Fibroblast of skin of left biceps (primary cell): ENCODE results near the gene ARHGAP33.
"Not testable (repeated sequence)": the region's sequence is repeated elsewhere in the genome, so short reads cannot be mapped to it uniquely, and the experiment has no call there.

ENCODE experiments used
- DNase-seq, 2 experiments: peaks; one replicate each; pipeline ENCODE4 v3.0.0-alpha.2; 2013; ENCODE audit warnings: low read depth in 2 of 2

ARHGAP33 gene

GRCh38 chr19:35795564-35795963, 20.2 kb downstream of the ARHGAP33 start:
- DNase-seq = not testable (repeated sequence)

GRCh38 chr19:35796645-35797542, 21.5 kb downstream of the ARHGAP33 start:
- DNase-seq = no peak

DNA sequence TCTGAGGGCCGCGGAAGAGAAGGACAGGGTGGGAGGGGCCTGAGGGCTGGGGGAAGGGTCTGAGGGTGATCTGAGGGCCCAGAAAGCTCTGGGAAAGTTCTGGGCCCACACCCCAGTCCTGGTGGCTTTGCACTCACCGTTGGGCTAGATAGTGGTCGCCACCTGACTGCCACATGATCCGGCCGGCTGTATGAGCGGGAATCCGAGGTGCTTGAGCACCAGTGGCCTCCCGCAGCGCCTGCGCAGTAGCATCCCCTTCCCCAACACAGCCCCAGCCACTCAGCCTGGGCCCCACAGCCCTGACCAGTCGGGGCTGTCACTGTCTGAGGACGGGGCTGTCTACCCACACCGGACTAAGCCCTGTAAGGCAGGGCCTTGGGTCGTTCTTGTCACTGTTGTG, 22.3 kb downstream of the ARHGAP33 start:
- DNase-seq = no peak

DNA sequence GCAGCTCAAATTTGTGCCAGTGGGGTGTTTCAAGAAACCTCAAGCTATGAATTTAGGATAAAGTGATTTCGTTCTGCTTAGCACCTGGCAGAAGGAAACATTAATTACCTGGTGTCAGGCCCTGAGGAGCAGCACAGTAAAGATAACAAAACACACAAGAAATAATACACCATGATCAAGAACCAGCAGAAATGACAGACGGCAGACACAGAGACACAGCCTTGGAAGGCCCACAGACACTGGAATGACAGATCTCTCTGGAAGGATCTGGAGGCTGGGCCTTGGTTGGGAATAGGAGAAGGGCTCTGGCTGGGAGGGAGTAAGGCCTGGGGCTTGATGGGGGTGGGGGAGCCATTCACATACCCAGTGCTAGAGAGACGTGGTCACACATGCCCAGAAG, 26.5 kb downstream of the ARHGAP33 start:
- DNase-seq = no peak

- no peak for DNase-seq
Observed at GRCh38 chr19:35805526-35806102, 30.2 kb downstream of the ARHGAP33 start.

- no peak for DNase-seq
Observed at GRCh38 chr19:35806597-35806996, 31.2 kb downstream of the ARHGAP33 start.

GRCh38 chr19:35807633-35808032, 32.3 kb downstream of the ARHGAP33 start:
- no peak for DNase-seq

- no peak for DNase-seq
Observed at GRCh38 chr19:35811317-35812219, 36.2 kb downstream of the ARHGAP33 start.

DNA sequence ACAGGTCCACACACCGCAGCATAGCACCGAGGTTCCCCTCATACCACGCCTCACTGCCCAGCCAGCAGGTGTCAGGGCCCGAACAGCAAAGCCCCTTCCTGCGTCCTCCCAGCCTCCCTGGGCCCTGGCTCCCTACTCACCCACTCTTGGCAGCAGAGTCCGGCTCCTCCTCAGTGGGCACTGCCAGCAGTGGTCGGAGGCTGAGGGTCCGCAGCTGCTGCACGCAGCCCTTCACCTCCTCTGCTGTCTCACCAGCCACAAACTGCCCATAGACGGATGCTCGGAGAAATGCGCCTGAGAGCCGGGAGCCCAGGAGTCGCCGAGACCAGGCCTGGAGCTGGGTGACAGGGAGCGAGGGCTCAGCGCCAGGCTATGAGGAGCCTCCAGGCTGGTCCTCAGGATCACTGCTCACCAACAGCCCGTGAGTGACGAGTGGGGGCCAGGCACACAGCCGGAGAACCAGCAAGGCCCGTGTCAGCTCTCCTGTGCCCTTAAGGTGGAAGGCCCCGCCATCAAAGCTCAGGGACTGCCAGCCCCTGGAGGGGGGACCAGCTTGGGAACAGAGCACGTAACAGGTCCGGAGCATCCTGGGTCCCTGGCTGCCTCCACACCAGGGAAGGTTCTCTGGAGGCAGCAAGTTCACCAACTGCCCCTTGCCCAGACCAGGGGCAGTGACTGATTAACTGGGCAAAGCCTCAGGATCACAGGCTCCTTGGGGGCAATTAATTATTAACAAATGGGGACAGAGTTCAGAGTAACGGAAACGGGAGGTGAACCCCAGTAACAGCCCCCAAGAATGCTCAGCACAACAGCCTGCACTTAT, 37.1 kb downstream of the ARHGAP33 start, which contains the start of gene PRODH2:
Gene PRODH2, minus strand, starts transcription at position 626 of the 823 bp plus-strand sequence. Its CDS starts 40 bp downstream, at position 586.
- DNase-seq = no peak

DNA sequence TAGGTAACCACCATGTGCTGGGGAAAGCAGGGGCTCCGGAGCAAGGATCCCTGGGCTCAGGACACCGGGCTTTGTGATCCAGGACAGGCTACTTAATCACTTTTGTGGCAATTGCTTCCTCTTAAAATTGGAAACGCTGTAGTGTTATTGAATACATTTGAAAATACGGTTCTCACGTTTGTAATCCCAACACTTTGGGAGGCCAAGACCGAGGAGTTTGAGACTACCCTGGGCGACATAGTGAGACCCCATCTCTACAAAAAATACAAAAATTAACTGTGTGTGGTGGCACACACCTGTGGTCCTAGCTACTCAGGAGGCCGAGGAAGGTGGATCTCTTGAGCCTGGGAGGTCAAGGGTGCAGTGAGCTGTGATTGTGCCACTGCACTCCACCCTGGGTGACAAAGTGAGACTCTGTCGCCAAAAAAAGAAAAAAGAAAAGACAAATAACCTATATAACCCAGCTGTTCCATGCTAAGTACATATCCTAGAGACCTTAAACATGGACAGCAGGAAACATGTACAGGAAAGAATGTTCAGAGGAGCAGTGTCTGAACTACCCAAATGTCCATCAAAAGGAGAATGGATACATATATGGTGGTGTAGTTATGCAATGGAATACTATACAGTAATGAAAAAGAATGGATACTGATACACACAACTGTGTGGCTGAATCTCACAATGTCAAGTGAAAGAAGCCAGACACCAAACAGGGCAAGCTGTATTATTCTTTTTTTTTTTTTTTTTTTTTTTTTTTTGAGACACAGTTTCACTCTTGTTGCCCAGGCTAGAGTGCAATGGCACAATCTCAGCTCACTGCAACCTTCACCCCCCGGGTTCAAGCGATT, 37.9 kb downstream of the ARHGAP33 start:
- no peak for DNase-seq

- no peak for DNase-seq
Observed at GRCh38 chr19:35816262-35816661, 40.9 kb downstream of the ARHGAP33 start.

DNA sequence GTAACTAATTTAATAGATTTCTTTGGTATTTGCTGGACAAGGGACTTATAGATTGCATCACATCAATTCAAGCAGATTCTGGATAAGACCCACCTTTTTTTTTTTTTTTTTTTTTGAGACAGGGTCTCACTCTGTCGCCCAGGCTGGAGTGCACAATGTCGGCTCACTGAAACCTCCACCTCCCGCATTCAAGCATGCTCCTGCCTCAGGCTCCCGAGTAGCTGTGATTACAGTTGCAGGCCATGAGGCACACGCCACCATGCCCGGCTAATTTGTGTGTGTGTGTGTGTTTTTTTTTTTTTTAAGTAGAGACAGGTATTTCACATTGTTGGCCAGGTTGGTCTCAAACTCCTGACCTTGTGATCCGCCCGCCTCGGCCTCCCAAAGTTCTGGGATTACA, 41.5 kb downstream of the ARHGAP33 start:
- no peak for DNase-seq

- DNase-seq = no peak
Observed at GRCh38 chr19:35818445-35818844, 43.1 kb downstream of the ARHGAP33 start.

- DNase-seq = no peak
Observed at GRCh38 chr19:35822579-35822978, 47.2 kb downstream of the ARHGAP33 start.

DNA sequence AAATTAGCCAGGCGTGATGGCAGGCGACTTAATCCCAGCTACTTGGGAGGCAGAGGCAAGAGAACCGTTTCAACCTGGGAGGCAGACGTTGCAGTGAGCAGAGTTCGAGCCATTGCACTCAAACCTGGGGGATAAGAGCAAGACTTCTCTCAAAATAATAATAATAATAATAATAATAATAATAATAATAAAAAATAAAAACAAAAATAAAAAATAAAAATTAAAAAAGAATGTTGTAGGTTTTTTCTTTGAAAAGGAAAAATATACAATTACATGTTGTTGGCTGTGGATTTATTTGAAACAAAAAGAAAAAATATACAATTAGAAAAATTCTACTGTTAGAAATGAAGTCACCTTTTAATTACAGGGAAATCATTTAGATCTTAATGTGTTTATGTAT, 48.8 kb downstream of the ARHGAP33 start:
- DNase-seq = no peak

- peak; percentile 21 to 25 for DNase-seq
Observed at GRCh38 chr19:35828692-35829301, 53.4 kb downstream of the ARHGAP33 start.

- no peak for DNase-seq
Observed at GRCh38 chr19:35830986-35831385, 55.6 kb downstream of the ARHGAP33 start.

DNA sequence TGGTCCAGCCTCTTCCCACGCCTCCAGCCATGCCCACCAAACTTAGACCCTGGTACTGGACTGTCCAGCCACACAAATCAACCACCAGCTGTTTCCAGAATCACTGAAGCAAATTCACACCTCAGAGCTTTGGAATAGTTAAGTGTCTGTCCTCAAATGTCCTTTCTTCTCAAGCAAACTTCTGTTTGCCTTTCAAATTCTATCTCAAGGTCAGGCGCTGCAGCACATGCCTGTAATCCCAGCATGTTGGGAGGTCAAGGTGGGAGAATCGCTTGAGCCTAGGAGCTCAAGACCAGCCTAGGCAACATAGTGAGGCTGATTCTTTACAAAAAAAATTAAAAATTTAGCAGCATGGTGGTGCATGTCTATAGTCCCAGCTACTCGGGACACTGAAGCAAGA, 56.7 kb downstream of the ARHGAP33 start:
- no peak for DNase-seq

DNA sequence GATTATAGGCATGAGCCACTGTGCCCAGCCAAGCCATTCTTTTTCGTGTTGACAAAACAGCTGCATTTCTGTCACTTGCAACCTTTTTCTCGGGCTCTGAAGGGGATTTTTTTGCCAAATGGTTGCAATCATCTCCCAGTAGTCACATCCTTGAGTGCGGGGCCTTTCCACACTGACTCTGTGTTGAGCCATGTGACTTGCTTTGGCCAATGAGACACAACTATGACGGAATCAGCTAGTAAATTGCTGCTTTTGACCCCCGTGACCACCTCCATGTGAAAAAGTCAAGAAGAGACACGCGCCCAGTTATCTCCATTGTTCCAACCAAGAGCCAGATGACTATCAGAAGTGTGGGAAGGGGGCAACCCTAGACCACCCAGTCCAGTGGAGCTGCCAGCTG, 58.6 kb downstream of the ARHGAP33 start:
- no peak for DNase-seq

DNA sequence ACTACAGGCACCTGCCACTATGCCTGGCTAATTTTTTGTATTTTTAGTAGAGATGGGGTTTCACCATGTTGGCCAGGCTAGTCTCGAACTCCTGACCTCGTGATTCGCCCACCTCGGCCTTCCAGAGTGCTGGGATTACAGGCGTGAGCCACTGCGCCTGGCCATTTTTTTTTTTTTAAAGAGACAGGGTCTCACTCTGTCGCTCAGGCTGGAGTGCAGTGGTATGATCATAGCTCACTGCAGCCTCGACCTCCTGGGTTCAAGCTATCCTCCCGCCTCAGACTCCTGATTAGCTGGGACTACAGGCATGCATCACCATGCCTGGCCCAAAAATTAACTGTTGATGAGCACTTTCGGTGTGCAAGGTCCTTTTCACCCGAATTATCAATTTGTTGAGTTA, 60.7 kb downstream of the ARHGAP33 start:
- not testable (repeated sequence) for DNase-seq
